ENCODE results near the gene MANEA.

GRCh38 chr6:95530176-95530819 lies 47.0 kb upstream of the MANEA start:
- TF ChIP-seq CTCF (IDR thresholded peaks at IDR 0.05; ENCODE audit: poor library complexity): no peak
- no peak for TF ChIP-seq EZH2phosphoT487 (IDR thresholded peaks at IDR 0.05; ENCODE audit: low read depth, severe bottlenecking, unreplicated experiment)

Data from hepatocyte (in vitro differentiated cells).